GM21528 (cell line): ENCODE data around the gene SLC7A7.
"Not testable (repeated sequence)": the region's sequence is repeated elsewhere in the genome, so short reads cannot be mapped to it uniquely, and the experiment has no call there.

Experiments used
- ATAC-seq: cut with Tn5 transposase; IDR thresholded peaks from one replicate; pipeline ENCODE4 v1.9.1; 2021; ENCODE audit warnings: mild to moderate bottlenecking, moderate library complexity; ENCODE audit not compliant: unreplicated experiment, low FRiP score

The SLC7A7 gene

GRCh38 chr14:22822571-22823098 lies 7.4 kb upstream of the SLC7A7 start:
- peak; percentile 48 for ATAC-seq

DNA sequence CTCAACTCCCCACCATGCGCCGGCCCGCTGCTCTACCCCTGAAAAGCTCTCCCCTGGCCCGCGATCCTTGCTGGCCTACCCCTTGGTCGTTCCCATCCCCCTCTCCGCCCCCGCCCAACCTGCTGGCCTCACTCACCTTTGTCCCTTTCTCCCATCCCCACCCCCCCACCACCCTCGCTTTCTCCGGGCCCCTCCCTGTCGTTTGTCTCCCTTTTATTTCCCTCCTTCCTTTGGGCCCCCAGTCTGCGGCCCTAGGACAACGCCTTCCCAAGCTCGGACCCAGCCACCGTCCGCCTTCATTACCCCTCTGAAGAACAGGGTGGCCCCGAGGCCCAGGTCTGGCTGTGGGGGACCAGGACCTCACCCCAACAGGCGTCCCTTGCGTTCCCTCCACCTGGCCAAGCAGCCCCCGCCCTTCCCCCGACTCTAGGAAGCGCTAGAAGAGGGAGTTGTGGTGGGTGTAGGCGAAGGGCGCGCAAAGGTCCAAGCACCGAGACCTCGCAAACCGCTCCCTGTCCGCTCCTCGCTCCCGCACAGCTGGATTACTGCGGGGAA lies 6.9 kb upstream of the SLC7A7 start:
- no peak for ATAC-seq

DNA sequence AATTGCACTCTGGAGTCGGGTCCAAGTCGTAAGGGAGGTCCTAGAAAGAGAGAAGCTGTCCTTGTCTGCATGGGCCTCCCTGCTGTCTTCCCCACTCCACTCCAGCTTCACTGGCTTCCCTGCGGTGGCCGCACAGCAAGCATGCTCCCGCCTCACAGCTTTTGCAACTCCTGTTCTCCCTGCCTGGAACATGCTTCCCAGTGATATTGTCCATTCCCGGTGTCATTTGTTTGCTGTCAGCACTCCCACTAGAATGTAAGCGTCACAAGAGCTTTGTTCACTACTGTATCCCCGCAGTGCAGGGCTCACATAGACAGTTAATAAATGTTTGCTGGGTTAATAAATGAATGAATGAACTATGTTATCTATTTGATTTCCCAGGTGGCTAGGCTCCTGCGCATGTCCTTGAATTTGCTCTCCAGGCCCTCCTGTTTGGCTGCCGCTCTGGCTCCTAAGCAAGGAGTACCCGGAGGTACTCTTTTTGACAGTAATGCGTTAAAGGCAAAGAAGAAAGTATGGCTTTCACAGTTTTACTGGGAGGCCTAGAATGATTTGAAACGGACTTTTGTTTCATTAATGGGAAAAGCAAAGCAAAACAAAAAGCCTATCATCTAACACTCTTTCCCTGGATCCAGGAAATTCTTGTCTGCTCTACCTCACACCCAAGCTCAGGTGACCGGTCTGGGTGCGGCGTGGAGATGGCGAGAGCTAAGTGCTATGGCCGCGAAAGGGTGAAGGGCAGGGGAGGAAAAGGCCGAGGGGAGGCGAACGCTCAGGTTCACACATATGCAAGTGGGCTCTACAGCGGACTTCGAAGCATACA lies 6.2 kb upstream of the SLC7A7 start:
- no peak for ATAC-seq

GRCh38 chr14:22820731-22821130 lies 5.5 kb upstream of the SLC7A7 start:
- ATAC-seq: no peak

DNA sequence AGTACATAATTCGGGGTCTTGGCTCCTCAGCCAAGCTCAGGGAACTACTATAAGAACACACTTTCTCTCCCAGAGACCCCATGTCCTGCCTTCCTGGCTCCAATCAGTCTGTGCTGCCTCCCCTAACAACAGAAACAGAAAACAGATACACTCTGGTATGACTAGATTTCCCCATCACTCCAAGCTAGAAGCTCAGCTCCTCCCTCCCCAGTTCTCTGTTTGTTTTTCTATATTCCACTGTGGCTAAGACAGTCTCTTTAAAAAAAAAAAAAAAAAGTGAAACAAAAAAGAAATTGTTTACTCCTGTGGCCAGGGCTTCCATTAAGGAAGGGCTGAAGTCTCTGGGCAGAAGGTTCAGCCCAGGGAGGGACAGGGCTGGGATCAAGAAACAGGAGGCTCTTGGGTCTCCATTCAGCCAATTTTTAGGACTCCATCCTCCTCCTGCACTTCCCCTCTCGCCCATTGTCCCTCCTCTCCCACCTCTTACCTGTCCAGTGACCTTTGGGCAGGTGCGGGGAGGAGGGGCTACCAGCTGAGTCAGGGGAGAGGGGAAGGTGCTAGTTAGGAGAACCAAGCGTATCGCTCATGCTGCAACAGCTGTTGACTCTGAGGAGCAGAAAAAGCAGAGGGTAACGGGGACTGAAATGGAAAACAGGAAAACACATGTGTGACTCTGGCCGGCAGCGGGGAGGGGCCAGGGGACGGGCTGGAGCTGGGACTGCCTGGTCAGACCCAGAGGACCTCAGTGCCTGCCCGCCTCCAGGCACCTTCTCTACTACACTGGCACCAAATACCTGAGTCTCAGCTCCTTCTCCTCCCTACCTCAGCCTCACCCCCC lies 4.1 kb upstream of the SLC7A7 start:
- ATAC-seq: no peak

DNA sequence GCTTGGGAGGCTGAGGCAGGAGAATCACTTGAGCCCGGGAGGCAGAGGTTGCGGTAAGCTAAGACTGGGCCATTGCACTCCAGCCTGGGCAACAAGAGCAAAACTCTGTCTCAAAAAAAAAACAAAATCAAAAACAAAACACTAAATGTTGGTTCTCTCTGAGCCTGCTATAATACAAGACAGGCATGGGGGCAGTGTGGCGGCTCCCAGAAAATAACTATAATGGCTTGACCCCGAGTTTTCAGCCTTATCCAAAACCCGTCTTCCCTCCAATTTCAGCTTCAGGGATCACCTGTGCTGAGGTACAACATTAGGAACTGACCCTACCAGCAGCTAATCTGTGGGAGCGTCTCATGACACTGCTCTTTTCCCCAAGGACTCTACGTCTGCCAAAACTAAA lies 862 bp downstream of the SLC7A7 start:
- no peak for ATAC-seq

- no peak for ATAC-seq
Measured at GRCh38 chr14:22813145-22813544, 2.1 kb downstream of the SLC7A7 start.

GRCh38 chr14:22812744-22813143 lies 2.5 kb downstream of the SLC7A7 start:
- ATAC-seq: no peak

GRCh38 chr14:22811722-22812121 lies 3.5 kb downstream of the SLC7A7 start:
- no peak for ATAC-seq

DNA sequence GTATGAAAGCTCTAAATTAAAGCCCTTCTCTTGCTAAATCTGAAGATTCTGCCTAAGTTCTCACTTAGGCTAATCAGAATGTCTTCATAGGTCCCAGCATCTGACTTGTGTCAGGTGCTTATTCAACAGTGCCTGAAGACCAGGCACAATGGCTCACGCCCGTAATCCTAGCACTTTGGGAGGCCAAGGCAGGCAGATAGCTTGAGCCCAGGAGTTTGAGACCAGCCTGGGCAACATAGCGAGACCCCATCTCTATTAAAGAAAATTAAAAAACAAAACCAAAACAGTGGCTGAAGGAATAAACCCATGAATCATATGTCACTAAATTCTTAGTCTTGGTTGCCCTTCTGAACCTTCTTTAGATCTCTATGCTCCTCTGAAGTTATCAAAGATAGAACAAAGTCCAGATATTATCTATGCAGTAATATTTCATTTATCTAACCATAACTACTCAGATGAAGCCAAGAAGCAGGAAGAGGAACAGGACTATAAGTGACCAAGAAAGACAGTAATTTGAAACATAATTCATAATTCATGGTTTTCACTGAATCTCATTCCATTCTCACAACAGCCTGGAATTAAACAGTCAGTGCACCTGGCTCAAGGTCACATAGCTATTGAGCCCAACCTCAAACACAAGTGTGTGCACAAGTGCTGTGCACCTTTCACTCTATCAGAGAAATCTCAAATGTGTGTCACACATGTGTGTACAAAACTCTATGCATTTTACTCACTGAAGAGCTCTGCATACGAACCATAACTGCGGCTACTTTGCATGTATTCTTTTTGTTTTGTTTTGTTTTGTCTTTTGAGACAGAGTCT lies 6.6 kb downstream of the SLC7A7 start:
- no peak for ATAC-seq

GRCh38 chr14:22807432-22808087 lies 7.7 kb downstream of the SLC7A7 start:
- ATAC-seq: no peak

DNA sequence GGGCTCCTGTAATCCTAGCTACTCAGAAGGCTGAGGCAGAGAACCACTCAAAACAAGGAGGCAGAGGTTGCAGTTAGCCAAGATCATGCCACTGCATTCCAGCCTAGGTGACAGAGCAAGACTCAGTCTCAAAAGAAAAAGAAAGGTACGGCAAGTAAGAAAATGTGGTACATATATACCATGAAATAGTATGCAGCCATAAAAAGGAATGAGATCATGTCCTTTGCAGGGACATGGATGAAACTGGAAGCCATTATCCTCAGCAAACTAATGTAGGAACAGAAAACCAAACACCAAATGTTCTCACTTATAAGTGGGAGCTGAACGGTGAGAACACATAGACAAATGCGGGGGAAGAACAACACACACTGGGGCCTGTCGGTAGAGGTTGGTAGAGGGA lies 10.0 kb downstream of the SLC7A7 start:
- ATAC-seq: not testable (repeated sequence)

DNA sequence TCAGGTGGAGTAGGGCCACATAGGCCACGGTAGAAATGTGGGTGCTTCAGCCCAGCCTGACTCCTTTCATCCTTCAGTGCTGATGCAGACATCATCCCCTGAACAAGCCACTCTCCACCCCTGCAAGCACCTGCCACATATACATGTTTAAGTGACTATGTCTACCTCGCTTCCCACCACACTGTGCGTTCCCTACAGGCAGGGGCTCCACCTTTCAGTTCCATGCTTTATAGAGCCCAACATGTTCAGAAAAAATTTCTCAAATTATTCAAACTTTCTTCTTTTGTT lies 11.6 kb downstream of the SLC7A7 start:
- ATAC-seq: no peak

DNA sequence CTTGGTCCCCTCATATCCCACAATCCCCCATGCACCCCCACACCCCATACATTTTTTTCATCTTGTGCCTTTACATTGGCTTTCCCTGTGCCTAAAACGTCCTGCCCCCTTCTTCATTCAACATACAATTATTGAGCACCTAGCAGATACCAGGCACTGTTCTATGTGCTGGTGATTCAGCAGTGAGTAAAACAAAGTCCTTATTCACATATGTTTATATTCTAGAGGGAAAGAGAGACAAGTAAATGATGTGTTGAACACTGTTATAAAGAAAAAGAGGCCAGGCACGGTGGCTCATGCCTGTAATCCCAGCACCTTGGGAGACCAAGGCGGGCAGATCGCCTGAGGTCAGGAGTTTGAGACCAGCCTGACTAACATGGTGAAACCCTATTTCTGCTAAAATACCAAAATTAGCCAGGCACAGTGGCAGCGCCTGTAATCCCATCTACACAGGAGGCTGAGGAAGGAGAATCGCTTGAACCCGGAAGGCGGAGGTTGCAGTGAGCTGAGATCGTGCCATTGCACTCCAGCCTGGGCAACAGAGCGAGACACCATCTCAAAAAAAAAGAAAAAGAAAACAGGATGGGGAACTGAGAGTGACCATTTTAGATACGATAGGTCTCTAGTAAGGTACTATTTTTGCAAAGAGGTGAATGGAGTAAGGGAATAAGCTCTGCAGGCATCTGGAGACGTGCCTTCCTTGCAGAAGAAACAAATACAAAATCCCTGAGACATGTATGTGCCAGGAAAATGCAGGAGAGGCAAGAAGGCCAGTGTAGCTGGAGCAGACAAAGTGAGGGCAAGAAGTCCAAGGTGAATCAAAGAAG lies 12.2 kb downstream of the SLC7A7 start:
- no peak for ATAC-seq

DNA sequence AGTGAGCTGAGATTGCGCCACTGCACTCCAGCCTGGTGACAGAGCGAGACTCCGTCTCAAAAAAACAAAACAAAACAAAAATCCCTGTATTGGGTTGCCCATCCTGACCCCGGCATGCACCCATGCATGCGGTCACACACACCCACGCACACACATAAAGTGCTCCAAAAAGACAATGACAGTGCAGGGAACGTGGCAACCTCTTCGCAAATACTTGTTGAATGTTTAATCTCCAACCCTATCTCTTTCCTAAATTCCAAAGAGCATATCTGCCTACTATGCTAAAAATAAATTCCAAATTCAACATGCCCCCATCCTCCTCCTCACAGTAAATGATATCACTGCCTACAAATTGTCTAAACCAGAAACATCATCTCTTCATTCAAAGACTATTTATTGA lies 13.5 kb downstream of the SLC7A7 start:
- ATAC-seq: no peak

- ATAC-seq: no peak
Measured at GRCh38 chr14:22800346-22800745, 14.9 kb downstream of the SLC7A7 start.

DNA sequence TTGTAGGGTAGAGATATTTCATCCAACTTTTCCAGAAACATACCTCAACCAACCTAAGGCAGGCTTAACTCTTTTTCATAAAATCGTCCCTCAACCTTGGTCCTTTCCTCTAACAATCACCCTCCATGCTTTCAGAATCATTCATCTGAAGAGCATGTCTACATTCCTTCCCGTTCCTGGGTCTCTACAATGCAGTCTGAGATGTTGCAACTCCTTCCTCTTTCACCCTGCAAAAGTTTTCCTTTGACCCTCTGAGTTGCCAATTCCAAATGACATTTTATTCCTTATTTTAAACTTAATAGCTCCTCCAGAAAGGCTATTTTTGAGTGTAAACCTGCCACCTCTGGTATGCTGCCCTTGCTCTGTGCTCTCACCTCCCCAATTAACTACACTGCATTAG lies 16.7 kb downstream of the SLC7A7 start:
- ATAC-seq: no peak

GRCh38 chr14:22797017-22797917 lies 18.0 kb downstream of the SLC7A7 start:
- ATAC-seq: no peak
